Breast epithelium (tissue), 3 donors: ENCODE measurements around the gene BIK.

ENCODE experiments used
- POLR2A ChIP-seq: fragments of 450-650 bp; IDR thresholded peaks from one replicate; pipeline ENCODE4 v1.6.1; 2016; ENCODE audit warnings: antibody characterized with exemption, mild to moderate bottlenecking, moderate library complexity
- POLR2AphosphoS5 ChIP-seq, 3 donors: sonication (generic); formaldehyde crosslinking; IDR thresholded peaks; one replicate each; pipeline ENCODE4 v1.6.1; 2017; ENCODE audit warnings: antibody characterized with exemption in 3 of 3
- TF ChIP-seq, protein P1 (sequence below), 3 donors: fragments of 450-650 bp; IDR thresholded peaks; one replicate each; pipeline ENCODE4 v1.5.1; 2016 to 2017; ENCODE audit warnings: antibody characterized with exemption in 3 of 3, mild to moderate bottlenecking in 3 of 3, moderate library complexity in 3 of 3

DNA sequence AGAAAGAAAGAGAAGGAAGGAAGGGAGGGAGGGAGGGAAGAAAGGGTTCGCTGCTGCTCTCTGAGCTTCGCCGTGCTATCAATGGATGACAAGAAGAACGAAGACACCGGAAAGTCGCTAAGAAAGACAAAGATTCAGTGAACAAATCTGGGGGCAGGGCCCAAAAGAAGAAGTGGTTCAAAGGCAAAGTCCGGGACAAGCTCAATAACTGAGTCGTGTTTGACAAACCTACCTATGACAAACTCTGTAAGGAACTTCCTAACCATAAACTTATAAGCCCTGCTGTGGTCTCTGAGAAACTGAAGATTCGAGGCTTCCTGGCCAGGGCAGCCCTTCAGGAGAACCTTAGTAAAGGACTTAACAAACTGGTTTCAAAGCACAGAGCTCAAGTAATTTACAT is 18.5 kb upstream of the BIK start:
- TF ChIP-seq, protein P1, sequence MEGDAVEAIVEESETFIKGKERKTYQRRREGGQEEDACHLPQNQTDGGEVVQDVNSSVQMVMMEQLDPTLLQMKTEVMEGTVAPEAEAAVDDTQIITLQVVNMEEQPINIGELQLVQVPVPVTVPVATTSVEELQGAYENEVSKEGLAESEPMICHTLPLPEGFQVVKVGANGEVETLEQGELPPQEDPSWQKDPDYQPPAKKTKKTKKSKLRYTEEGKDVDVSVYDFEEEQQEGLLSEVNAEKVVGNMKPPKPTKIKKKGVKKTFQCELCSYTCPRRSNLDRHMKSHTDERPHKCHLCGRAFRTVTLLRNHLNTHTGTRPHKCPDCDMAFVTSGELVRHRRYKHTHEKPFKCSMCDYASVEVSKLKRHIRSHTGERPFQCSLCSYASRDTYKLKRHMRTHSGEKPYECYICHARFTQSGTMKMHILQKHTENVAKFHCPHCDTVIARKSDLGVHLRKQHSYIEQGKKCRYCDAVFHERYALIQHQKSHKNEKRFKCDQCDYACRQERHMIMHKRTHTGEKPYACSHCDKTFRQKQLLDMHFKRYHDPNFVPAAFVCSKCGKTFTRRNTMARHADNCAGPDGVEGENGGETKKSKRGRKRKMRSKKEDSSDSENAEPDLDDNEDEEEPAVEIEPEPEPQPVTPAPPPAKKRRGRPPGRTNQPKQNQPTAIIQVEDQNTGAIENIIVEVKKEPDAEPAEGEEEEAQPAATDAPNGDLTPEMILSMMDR (IDR thresholded peaks at IDR 0.05), result no peak
- TF ChIP-seq POLR2AphosphoS5 (IDR thresholded peaks at IDR 0.05) (no peak), POLR2A (no peak)
